GM23338 (cell line): Measurements from ENCODE around the gene LLPH. TPM values are rescaled to one million over a fixed set of nuclear protein-coding genes. Genes with fewer than 3 reads are reported as not detected.

ENCODE experiments used
- ATAC-seq: fragments of 200-7000 bp; cut with Tn5 transposase; 3 replicates; pipeline ENCODE4 v1.9.1; 2020
- DNase-seq: peaks from one replicate; pipeline ENCODE4 v3.0.0-alpha.2; 2015; ENCODE audit warnings: low spot score
- H2AFZ ChIP-seq: fragments of 200-600 bp; sonication (generic); 2 replicates; pipeline ENCODE4 v1.8.0; 2016; ENCODE audit warnings: antibody characterized with exemption, mild to moderate bottlenecking, moderate library complexity
- H3F3A ChIP-seq: fragments of 200-600 bp; sonication (generic); replicated peaks from 2 replicates; pipeline ENCODE4 v1.8.0; 2017; ENCODE audit warnings: antibody characterized with exemption, mixed run types, low read depth
- H3K27ac ChIP-seq: fragments of 200-600 bp; sonication (generic); 2 replicates; pipeline ENCODE4 v1.6.1; 2016; ENCODE audit warnings: low read depth
- H3K27me3 ChIP-seq: fragments of 200-600 bp; sonication (generic); 2 replicates; pipeline ENCODE4 v1.8.0; 2016; ENCODE audit warnings: mild to moderate bottlenecking, mixed run types, moderate library complexity; ENCODE audit not compliant: insufficient read depth
- H3K36me3 ChIP-seq: fragments of 200-600 bp; sonication (generic); 2 replicates; pipeline ENCODE4 v1.8.0; 2016; ENCODE audit warnings: mild to moderate bottlenecking; ENCODE audit not compliant: insufficient read depth
- H3K4me1 ChIP-seq: fragments of 200-600 bp; sonication (generic); 2 replicates; pipeline ENCODE4 v1.8.0; 2016; ENCODE audit warnings: mild to moderate bottlenecking, moderate library complexity; ENCODE audit not compliant: insufficient read depth
- H3K4me2 ChIP-seq: fragments of 200-600 bp; sonication (generic); 2 replicates; pipeline ENCODE4 v1.7.1; 2017; ENCODE audit warnings: mixed run types
- H3K4me3 ChIP-seq: fragments of 200-600 bp; sonication (generic); 2 replicates; pipeline ENCODE4 v1.6.1; 2016; ENCODE audit warnings: mixed run types
- H3K79me2 ChIP-seq: fragments of 200-600 bp; sonication (generic); replicated peaks from 2 replicates; pipeline ENCODE4 v1.8.0; 2017; ENCODE audit warnings: mild to moderate bottlenecking; ENCODE audit not compliant: insufficient read depth
- H3K9me2 ChIP-seq: fragments of 200-600 bp; sonication (generic); 2 replicates; pipeline ENCODE4 v1.8.0; 2017; ENCODE audit not compliant: insufficient read depth
- H4K20me1 ChIP-seq: fragments of 200-600 bp; sonication (generic); replicated peaks from 2 replicates; pipeline ENCODE4 v1.8.0; 2017; ENCODE audit warnings: mild to moderate bottlenecking; ENCODE audit not compliant: insufficient read depth
- H3K27ac Mint-ChIP-seq: 2 replicates; pipeline ENCODE4 v1.8.0; 2020; ENCODE audit warnings: inconsistent platforms, mild to moderate bottlenecking, moderate library complexity, mixed read lengths
- H3K27me3 Mint-ChIP-seq: 3 replicates; pipeline ENCODE4 v1.8.0; 2022; ENCODE audit warnings: low read depth, mild to moderate bottlenecking, moderate library complexity, mixed read lengths, inconsistent platforms; ENCODE audit not compliant: insufficient read depth, poor library complexity
- H3K36me3 Mint-ChIP-seq: 3 replicates; pipeline ENCODE4 v1.8.0; 2021; ENCODE audit warnings: low read depth, mild to moderate bottlenecking, inconsistent platforms, moderate library complexity, mixed read lengths
- H3K4me1 Mint-ChIP-seq: 3 replicates; pipeline ENCODE4 v1.8.0; 2020; ENCODE audit warnings: mild to moderate bottlenecking, inconsistent platforms, mixed read lengths
- H3K4me3 Mint-ChIP-seq: 3 replicates; pipeline ENCODE4 v1.8.0; 2021; ENCODE audit warnings: moderate library complexity, mild to moderate bottlenecking, inconsistent platforms, mixed read lengths
- H3K9me3 Mint-ChIP-seq: 3 replicates; pipeline ENCODE4 v1.8.0; 2020; ENCODE audit warnings: moderate library complexity, mild to moderate bottlenecking, inconsistent platforms, mixed read lengths
- EZH2 ChIP-seq: fragments of 200-600 bp; sonication (generic); IDR thresholded peaks from one replicate; pipeline ENCODE4 v1.8.0; 2017; ENCODE audit warnings: antibody characterized with exemption, mild to moderate bottlenecking, low read depth; ENCODE audit not compliant: unreplicated experiment
- EZH2phosphoT487 ChIP-seq: fragments of 200-600 bp; sonication (generic); IDR thresholded peaks from one replicate; pipeline ENCODE4 v1.8.1; 2018; ENCODE audit warnings: antibody characterized with exemption; ENCODE audit not compliant: unreplicated experiment
- NANOG ChIP-seq: IDR thresholded peaks from 2 replicates; pipeline ENCODE4 v1.6.1; 2016; ENCODE audit warnings: antibody characterized with exemption, borderline replicate concordance
- POLR2AphosphoS5 ChIP-seq: IDR thresholded peaks from 2 replicates; pipeline ENCODE4 v1.6.1; 2016; ENCODE audit warnings: antibody characterized with exemption, low read depth
- STAT1 ChIP-seq: IDR thresholded peaks from one replicate; pipeline ENCODE4 v1.6.1; 2016; ENCODE audit warnings: antibody characterized with exemption; ENCODE audit not compliant: unreplicated experiment
- ZNF114 ChIP-seq: fragments of 250-450 bp; sonication (Bioruptor Pico); IDR thresholded peaks from 2 replicates; pipeline ENCODE4 v1.5.0; 2020; ENCODE audit warnings: mild to moderate bottlenecking, moderate library complexity
- polyA plus RNA-seq: library from polyadenylated mRNA; unstranded; fragments of >200 nt; fragmentation: Nextera tagmentation; extraction: Ambion mirVana; gene quantifications from 2 replicates; pipeline ENCODE4 v1.2.1, GENCODE V29; 2016
- total RNA-seq: library from RNA; depleted of rRNA; stranded (reverse); fragments of >200 nt; shearing (Covaris generic); gene quantifications from 2 replicates; pipeline ENCODE4 v1.2.3, GENCODE V29; 2014
- TF ChIP-seq, protein P1 (sequence below), 2 experiments: fragments of 200-600 bp in 1 of 2; sonication (generic) in 1 of 2; conservative IDR thresholded peaks; 2 replicates each; pipeline versions ENCODE4 v1.5.1 to v1.6.1; 2016 to 2017; ENCODE audit warnings: antibody characterized with exemption in 2 of 2, low read depth in 2 of 2, mild to moderate bottlenecking in 2 of 2, moderate library complexity in 1 of 2
- TF ChIP-seq, protein P2 (sequence below): IDR thresholded peaks from one replicate; pipeline ENCODE4 v1.6.1; 2018; ENCODE audit warnings: antibody characterized with exemption; ENCODE audit not compliant: unreplicated experiment

The LLPH gene
- total and polyA plus RNA-seq, 2 experiments from 2014 or later: 10.7 to 56.6 TPM

DNA sequence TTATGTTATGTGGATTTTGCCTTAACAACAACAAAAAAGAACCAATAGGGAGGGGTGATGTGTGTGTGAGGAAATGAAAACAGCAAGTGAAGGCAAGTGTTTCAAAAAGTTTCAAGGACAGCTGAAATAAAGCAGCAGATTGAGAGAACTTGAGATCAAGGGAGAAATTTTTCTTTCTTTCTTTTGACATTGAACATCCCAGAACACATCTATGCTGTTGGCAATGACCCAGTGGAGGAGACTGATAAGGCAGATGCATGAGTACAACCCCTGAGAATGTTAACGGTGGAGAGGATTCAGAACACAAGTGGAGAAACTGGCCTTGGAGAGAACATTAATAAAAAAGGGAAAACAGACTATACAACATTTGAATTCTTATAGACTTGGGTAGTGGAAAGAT, 2.9 kb downstream of the LLPH start:
- Mint-ChIP-seq H3K27me3 (peaks cover 2% of the 10 kb centered on the region), H3K4me3 (no peak overlapping the region), H3K36me3 (peaks cover 65% of the 10 kb centered on the region), H3K4me1 (peaks cover 12% of the 10 kb centered on the region), H3K27ac (no peak overlapping the region), H3K9me3 (peaks cover 3% of the 10 kb centered on the region; the same call in 1 of the 3 replicates)
- DNase-seq (no peak), ATAC-seq (no peak)
- Histone ChIP-seq H3K4me1 (0 out of 2 replicates have a peak, but pooled peaks cover 11% of the 10 kb centered on the region), H3K27me3 (no peaks in the 10 kb centered on the region), H3K36me3 (peaks cover 25% of the 10 kb centered on the region; the same call in 1 of the 2 replicates), H3F3A (no peaks in the 10 kb centered on the region), H3K9me2 (no peaks in the 10 kb centered on the region), H3K27ac (no peak overlapping the region), H2AFZ (no peak overlapping the region), H4K20me1 (peaks cover 8% of the 10 kb centered on the region), H3K4me3 (no peak overlapping the region), H3K4me2 (no peak overlapping the region), H3K79me2 (peaks cover 66% of the 10 kb centered on the region)
- no peak for TF ChIP-seq STAT1
- no peak for TF ChIP-seq POLR2AphosphoS5
- no peak for TF ChIP-seq ZNF114 (CRISPR knock-in tag)
- TF ChIP-seq EZH2phosphoT487: no peak
- TF ChIP-seq EZH2: no peak
- no peak for TF ChIP-seq NANOG

DNA sequence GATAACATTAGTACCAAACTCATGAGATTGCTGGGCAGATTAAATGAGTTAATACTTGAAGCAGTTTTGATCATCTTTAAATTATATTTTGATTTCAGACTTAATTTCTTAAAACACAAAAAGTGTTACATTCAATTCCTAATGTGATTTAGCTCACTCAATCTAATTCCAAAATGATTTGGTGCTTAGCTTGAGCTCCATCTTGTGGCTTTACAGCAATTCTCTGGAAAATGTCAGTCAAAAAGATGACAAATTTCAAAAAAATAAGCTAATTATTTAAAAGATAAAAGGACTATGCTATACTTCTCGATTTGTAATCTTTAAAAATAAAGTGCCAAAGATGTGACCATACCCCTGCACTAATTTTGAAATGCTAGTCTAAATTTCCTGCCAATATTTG, 10.1 kb downstream of the LLPH start:
- peaks cover 10% of the 10 kb centered on the region; the same call in 1 of the 2 replicates for H3K79me2 ChIP-seq
- Mint-ChIP-seq H3K4me1 (no peaks in the 10 kb centered on the region), H3K27me3 (no peaks in the 10 kb centered on the region)

More for the DNA sequence above, 10.1 kb downstream of the LLPH start:
- Histone ChIP-seq H3K27ac (no peak overlapping the region), H2AFZ (no peak overlapping the region), H3K36me3 (peaks cover 10% of the 10 kb centered on the region; the same call in 1 of the 2 replicates), H4K20me1 (no peaks in the 10 kb centered on the region), H3K9me2 (no peaks in the 10 kb centered on the region), H3F3A (no peaks in the 10 kb centered on the region), H3K27me3 (no peaks in the 10 kb centered on the region), H3K4me2 (no peak overlapping the region), H3K4me1 (no peaks in the 10 kb centered on the region), H3K4me3 (no peak overlapping the region)
- TF ChIP-seq, protein P1, sequence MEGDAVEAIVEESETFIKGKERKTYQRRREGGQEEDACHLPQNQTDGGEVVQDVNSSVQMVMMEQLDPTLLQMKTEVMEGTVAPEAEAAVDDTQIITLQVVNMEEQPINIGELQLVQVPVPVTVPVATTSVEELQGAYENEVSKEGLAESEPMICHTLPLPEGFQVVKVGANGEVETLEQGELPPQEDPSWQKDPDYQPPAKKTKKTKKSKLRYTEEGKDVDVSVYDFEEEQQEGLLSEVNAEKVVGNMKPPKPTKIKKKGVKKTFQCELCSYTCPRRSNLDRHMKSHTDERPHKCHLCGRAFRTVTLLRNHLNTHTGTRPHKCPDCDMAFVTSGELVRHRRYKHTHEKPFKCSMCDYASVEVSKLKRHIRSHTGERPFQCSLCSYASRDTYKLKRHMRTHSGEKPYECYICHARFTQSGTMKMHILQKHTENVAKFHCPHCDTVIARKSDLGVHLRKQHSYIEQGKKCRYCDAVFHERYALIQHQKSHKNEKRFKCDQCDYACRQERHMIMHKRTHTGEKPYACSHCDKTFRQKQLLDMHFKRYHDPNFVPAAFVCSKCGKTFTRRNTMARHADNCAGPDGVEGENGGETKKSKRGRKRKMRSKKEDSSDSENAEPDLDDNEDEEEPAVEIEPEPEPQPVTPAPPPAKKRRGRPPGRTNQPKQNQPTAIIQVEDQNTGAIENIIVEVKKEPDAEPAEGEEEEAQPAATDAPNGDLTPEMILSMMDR (conservative IDR thresholded peaks at IDR 0.05; ENCODE audit: low read depth in 2 of 2): peak; percentile 32 to 40; a peak in 2 of 4 replicates
- TF ChIP-seq, protein P2, sequence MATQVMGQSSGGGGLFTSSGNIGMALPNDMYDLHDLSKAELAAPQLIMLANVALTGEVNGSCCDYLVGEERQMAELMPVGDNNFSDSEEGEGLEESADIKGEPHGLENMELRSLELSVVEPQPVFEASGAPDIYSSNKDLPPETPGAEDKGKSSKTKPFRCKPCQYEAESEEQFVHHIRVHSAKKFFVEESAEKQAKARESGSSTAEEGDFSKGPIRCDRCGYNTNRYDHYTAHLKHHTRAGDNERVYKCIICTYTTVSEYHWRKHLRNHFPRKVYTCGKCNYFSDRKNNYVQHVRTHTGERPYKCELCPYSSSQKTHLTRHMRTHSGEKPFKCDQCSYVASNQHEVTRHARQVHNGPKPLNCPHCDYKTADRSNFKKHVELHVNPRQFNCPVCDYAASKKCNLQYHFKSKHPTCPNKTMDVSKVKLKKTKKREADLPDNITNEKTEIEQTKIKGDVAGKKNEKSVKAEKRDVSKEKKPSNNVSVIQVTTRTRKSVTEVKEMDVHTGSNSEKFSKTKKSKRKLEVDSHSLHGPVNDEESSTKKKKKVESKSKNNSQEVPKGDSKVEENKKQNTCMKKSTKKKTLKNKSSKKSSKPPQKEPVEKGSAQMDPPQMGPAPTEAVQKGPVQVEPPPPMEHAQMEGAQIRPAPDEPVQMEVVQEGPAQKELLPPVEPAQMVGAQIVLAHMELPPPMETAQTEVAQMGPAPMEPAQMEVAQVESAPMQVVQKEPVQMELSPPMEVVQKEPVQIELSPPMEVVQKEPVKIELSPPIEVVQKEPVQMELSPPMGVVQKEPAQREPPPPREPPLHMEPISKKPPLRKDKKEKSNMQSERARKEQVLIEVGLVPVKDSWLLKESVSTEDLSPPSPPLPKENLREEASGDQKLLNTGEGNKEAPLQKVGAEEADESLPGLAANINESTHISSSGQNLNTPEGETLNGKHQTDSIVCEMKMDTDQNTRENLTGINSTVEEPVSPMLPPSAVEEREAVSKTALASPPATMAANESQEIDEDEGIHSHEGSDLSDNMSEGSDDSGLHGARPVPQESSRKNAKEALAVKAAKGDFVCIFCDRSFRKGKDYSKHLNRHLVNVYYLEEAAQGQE: no peak
- TF ChIP-seq EZH2: no peak
- Mint-ChIP-seq H3K27ac (no peak overlapping the region), H3K36me3 (peaks cover 34% of the 10 kb centered on the region), H3K9me3 (no peaks in the 10 kb centered on the region), H3K4me3 (no peak overlapping the region)
- no peak for DNase-seq
- no peak for ATAC-seq
